ENCODE measurements around the gene PAQR5.

DNA sequence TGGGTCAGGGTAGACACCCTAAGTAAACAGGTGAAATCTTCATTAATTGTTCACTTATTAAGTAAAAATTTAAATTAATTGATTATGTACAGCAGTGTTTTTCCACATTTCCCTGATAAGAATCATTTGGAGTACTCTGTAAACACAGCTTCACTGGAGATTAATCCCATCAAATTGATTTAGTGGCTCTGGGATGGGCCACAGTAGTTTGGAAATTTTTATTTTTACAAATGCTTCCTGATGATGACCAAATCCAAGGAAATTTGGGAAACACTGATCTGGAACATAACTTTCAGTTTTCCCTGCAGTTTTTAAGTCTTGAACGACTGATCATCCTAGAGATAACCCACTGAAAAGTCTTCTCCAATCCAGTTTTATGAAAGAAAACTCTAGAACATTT, 135.1 kb downstream of the PAQR5 start:
- TF ChIP-seq POLR2AphosphoS5 (IDR thresholded peaks at IDR 0.05; ENCODE audit: borderline replicate concordance, low read depth, low read length) (no peak), EZH2 (IDR thresholded peaks at IDR 0.05) (no peak), FOXP2 (optimal IDR thresholded peaks at IDR 0.05; ENCODE audit: control extremely low read depth, extremely low read length, insufficient read depth) (no peak)

Measured in SK-N-MC (cell line).